Raji (cell line): ENCODE results near the gene LIPK.

ENCODE experiments used
- POLR2A ChIP-seq: IDR thresholded peaks from 2 replicates; pipeline ENCODE4 v1.6.1; 2011; ENCODE audit warnings: low read depth, low read length, control low read depth; ENCODE audit not compliant: insufficient read depth

LIPK gene

GRCh38 chr10:88693392-88694020, 12.5 kb upstream of the LIPK start:
- TF ChIP-seq POLR2A: no peak

- no peak for TF ChIP-seq POLR2A
Measured at GRCh38 chr10:88702848-88703597, 3.0 kb upstream of the LIPK start.

GRCh38 chr10:88707429-88708155, 1.5 kb downstream of the LIPK start:
- no peak for TF ChIP-seq POLR2A

- no peak for TF ChIP-seq POLR2A
Measured at GRCh38 chr10:88715517-88715916, 9.5 kb downstream of the LIPK start.

- no peak for TF ChIP-seq POLR2A
Measured at GRCh38 chr10:88721392-88721791, 15.3 kb downstream of the LIPK start.

- no peak for TF ChIP-seq POLR2A
Measured at GRCh38 chr10:88725798-88726197, 19.7 kb downstream of the LIPK start.

- TF ChIP-seq POLR2A: no peak
Measured at GRCh38 chr10:88728107-88728763, 22.2 kb downstream of the LIPK start.

- no peak for TF ChIP-seq POLR2A
Measured at GRCh38 chr10:88730864-88731263, 24.8 kb downstream of the LIPK start.

- no peak for TF ChIP-seq POLR2A
Measured at GRCh38 chr10:88731296-88731695, 25.2 kb downstream of the LIPK start.

- no peak for TF ChIP-seq POLR2A
Measured at GRCh38 chr10:88733215-88733614, 27.2 kb downstream of the LIPK start.

- TF ChIP-seq POLR2A: no peak
Measured at GRCh38 chr10:88735661-88736060, 29.6 kb downstream of the LIPK start.

GRCh38 chr10:88742448-88742847, 36.4 kb downstream of the LIPK start:
- TF ChIP-seq POLR2A: no peak

- TF ChIP-seq POLR2A: no peak
Measured at GRCh38 chr10:88744002-88744401, 38.0 kb downstream of the LIPK start.

- no peak for TF ChIP-seq POLR2A
Measured at GRCh38 chr10:88745633-88746032, 39.6 kb downstream of the LIPK start.

- no peak for TF ChIP-seq POLR2A
Measured at GRCh38 chr10:88754287-88754686, 48.2 kb downstream of the LIPK start.
